H1 (cell line): ENCODE measurements around the gene RNF128. TPM values are rescaled to one million over a fixed set of nuclear protein-coding genes. Genes with fewer than 3 reads are reported as not detected.

Source experiments
- CTCF ChIA-PET: fragments of 300-600 bp; sonication (Branson Sonifier 250); formaldehyde crosslinking; loops from one replicate; lab custom pipeline; 2021; ENCODE audit not compliant: partially characterized antibody; lab: Charles Lee
- POLR2A ChIA-PET: fragments of 300-600 bp; sonication (Branson Sonifier 250); formaldehyde crosslinking; loops from one replicate; lab custom pipeline; 2021; ENCODE audit warnings: inconsistent platforms; ENCODE audit not compliant: partially characterized antibody; lab: Charles Lee
- DNase-seq, 2 experiments: peaks; one replicate each; pipeline versions ENCODE4 v3.0.0 to v3.0.0-alpha.2; 2010 to 2022; ENCODE audit warnings: low spot score in 2 of 2, low read depth in 1 of 2, mixed read lengths in 1 of 2
- FAIRE-seq: peaks from 2 replicates; lab custom pipeline; 2011; peaks lifted over from hg19 to GRCh38; lab: Jason Lieb, UNC
- H2AFZ ChIP-seq: 2 replicates; pipeline ENCODE4 v1.8.1; 2012; ENCODE audit warnings: low read length, inconsistent platforms
- H2AK5ac ChIP-seq: 2 replicates; pipeline ENCODE4 v1.6.1; 2013; ENCODE audit warnings: low read depth, low read length
- H2BK120ac ChIP-seq: replicated peaks from 2 replicates; pipeline ENCODE3; 2013; ENCODE audit warnings: low read depth, low read length, inconsistent platforms
- H2BK12ac ChIP-seq: 2 replicates; pipeline ENCODE4 v1.6.1; 2013; ENCODE audit warnings: low read depth, low read length
- H2BK15ac ChIP-seq: 2 replicates; pipeline ENCODE4 v1.6.1; 2013; ENCODE audit warnings: low read length
- H2BK20ac ChIP-seq: 2 replicates; pipeline ENCODE4 v1.6.1; 2013; ENCODE audit warnings: low read length
- H2BK5ac ChIP-seq: 2 replicates; pipeline ENCODE4 v1.6.1; 2013; ENCODE audit warnings: low read depth, low read length
- H3K14ac ChIP-seq: 2 replicates; pipeline ENCODE4 v1.6.1; 2013; ENCODE audit warnings: inconsistent platforms; ENCODE audit not compliant: insufficient read length
- H3K18ac ChIP-seq: 2 replicates; pipeline ENCODE4 v1.6.1; 2013; ENCODE audit warnings: low read length; ENCODE audit errors: extremely low read depth
- H3K23ac ChIP-seq: 2 replicates; pipeline ENCODE4 v1.6.1; 2013; ENCODE audit warnings: inconsistent platforms; ENCODE audit not compliant: insufficient read length
- H3K23me2 ChIP-seq: 2 replicates; pipeline ENCODE4 v1.6.1; 2013; ENCODE audit warnings: low read depth, low read length
- H3K27ac ChIP-seq: 2 replicates; pipeline ENCODE4 v1.6.1; 2011; ENCODE audit warnings: low read depth, low read length, inconsistent platforms
- H3K27me3 ChIP-seq, 4 experiments: replicated peaks in 1 of 4; 1 replicate in 1 of 4; 2 replicates in 3 of 4; pipeline versions ENCODE4 v1.6.1 to v1.8.1; 2011 to 2013; ENCODE audit warnings: low read length in 3 of 4, mild to moderate bottlenecking in 3 of 4, inconsistent platforms in 2 of 4, mixed read lengths in 2 of 4, moderate library complexity in 1 of 4; ENCODE audit not compliant: control insufficient read depth in 3 of 4, insufficient read depth in 3 of 4; ENCODE audit errors: extremely low read depth in 1 of 4
- H3K36me3 ChIP-seq, 4 experiments: 2 replicates each; pipeline versions ENCODE4 v1.6.1 to v1.8.1; 2011 to 2013; ENCODE audit warnings: mild to moderate bottlenecking in 4 of 4, low read length in 3 of 4, moderate library complexity in 2 of 4, control low read depth in 1 of 4, inconsistent platforms in 1 of 4; ENCODE audit not compliant: insufficient read depth in 4 of 4, control insufficient read depth in 2 of 4
- H3K4ac ChIP-seq: replicated peaks from 2 replicates; pipeline ENCODE3; 2013; ENCODE audit warnings: low read length, low read depth, mixed read lengths, inconsistent platforms; ENCODE audit not compliant: insufficient read length
- H3K4me1 ChIP-seq, 4 experiments: replicated peaks in 1 of 4; 1 replicate in 1 of 4; 2 replicates in 3 of 4; pipeline versions ENCODE4 v1.6.1 to v1.8.1; 2011 to 2013; ENCODE audit warnings: low read length in 3 of 4, inconsistent platforms in 2 of 4, mixed read lengths in 1 of 4; ENCODE audit not compliant: insufficient read depth in 4 of 4, control insufficient read depth in 3 of 4
- H3K4me2 ChIP-seq, 2 experiments: 2 replicates each; pipeline versions ENCODE4 v1.6.1 to v1.8.1; 2011 to 2013; ENCODE audit warnings: low read depth in 2 of 2, low read length in 2 of 2, control low read depth in 1 of 2, inconsistent platforms in 1 of 2, mild to moderate bottlenecking in 1 of 2; ENCODE audit not compliant: insufficient read depth in 1 of 2
- H3K4me3 ChIP-seq, 4 experiments: fragments of 200-600, 300-600 bp in 1 of 4; sonication (generic), shearing (Covaris generic), sonication (Bioruptor Twin) in 1 of 4; 2 replicates each; pipeline versions ENCODE4 v1.5.1 to v1.8.1; 2011 to 2016; ENCODE audit warnings: low read length in 4 of 4, low read depth in 3 of 4, control low read depth in 2 of 4, inconsistent platforms in 2 of 4, mild to moderate bottlenecking in 2 of 4, mixed read lengths in 1 of 4, moderate library complexity in 1 of 4; ENCODE audit not compliant: insufficient read depth in 2 of 4; ENCODE audit errors: extremely low read depth in 1 of 4
- H3K56ac ChIP-seq: replicated peaks from 2 replicates; pipeline ENCODE3; 2013; ENCODE audit warnings: low read depth, mild to moderate bottlenecking, mixed read lengths, low read length, inconsistent platforms; ENCODE audit not compliant: insufficient read length
- H3K79me1 ChIP-seq: 2 replicates; pipeline ENCODE4 v1.6.1; 2013; ENCODE audit warnings: low read depth, low read length, control low read depth
- H3K79me2 ChIP-seq, 2 experiments: 2 replicates each; pipeline versions ENCODE4 v1.6.1 to v1.8.1; 2012 to 2013; ENCODE audit warnings: low read length in 2 of 2, mild to moderate bottlenecking in 2 of 2, inconsistent platforms in 1 of 2; ENCODE audit not compliant: insufficient read depth in 2 of 2, control insufficient read depth in 1 of 2
- H3K9ac ChIP-seq, 4 experiments: replicated peaks in 1 of 4; 1 replicate in 1 of 4; 2 replicates in 3 of 4; pipeline versions ENCODE4 v1.6.1 to v1.8.1; 2011 to 2013; ENCODE audit warnings: low read depth in 3 of 4, low read length in 3 of 4, control low read depth in 2 of 4, mild to moderate bottlenecking in 2 of 4, moderate library complexity in 2 of 4, inconsistent platforms in 1 of 4; ENCODE audit errors: extremely low read depth in 1 of 4
- H3K9me3 ChIP-seq, 2 experiments: 2 replicates each; pipeline versions ENCODE4 v1.6.1 to v1.8.1; 2012 to 2013; ENCODE audit warnings: mild to moderate bottlenecking in 2 of 2, moderate library complexity in 2 of 2, control low read depth in 1 of 2, inconsistent platforms in 1 of 2, low read depth in 1 of 2, low read length in 1 of 2, mixed read lengths in 1 of 2; ENCODE audit not compliant: insufficient read depth in 2 of 2
- H4K20me1 ChIP-seq, 2 experiments: replicated peaks in 1 of 2; 2 replicates each; pipeline versions ENCODE3 to v1.8.1; 2011 to 2013; ENCODE audit warnings: inconsistent platforms in 2 of 2, low read length in 2 of 2, mild to moderate bottlenecking in 1 of 2; ENCODE audit not compliant: insufficient read depth in 2 of 2, control insufficient read depth in 1 of 2
- H4K5ac ChIP-seq: 2 replicates; pipeline ENCODE4 v1.6.1; 2013; ENCODE audit warnings: low read length, low read depth, mixed read lengths, inconsistent platforms; ENCODE audit not compliant: insufficient read length
- H4K8ac ChIP-seq: 2 replicates; pipeline ENCODE4 v1.8.0; 2013; ENCODE audit warnings: mild to moderate bottlenecking, moderate library complexity, low read length, inconsistent platforms; ENCODE audit not compliant: insufficient read depth; ENCODE audit errors: extremely low read depth
- H4K91ac ChIP-seq: replicated peaks from 2 replicates; pipeline ENCODE3; 2013; ENCODE audit warnings: low read length, mixed read lengths, inconsistent platforms; ENCODE audit not compliant: insufficient read length
- ATF3 ChIP-seq: IDR thresholded peaks from 2 replicates; pipeline ENCODE4 v1.6.1; 2011; ENCODE audit warnings: low read depth, mild to moderate bottlenecking, low read length; ENCODE audit not compliant: insufficient read depth
- BACH1 ChIP-seq: IDR thresholded peaks from 2 replicates; pipeline ENCODE4 v1.6.1; 2012; ENCODE audit warnings: low read length, improper control_type of control experiment
- FOSL1 ChIP-seq: IDR thresholded peaks from 2 replicates; pipeline ENCODE4 v1.6.1; 2011; ENCODE audit warnings: mild to moderate bottlenecking, low read depth, low read length, moderate library complexity; ENCODE audit not compliant: insufficient read depth
- NRF1 ChIP-seq: IDR thresholded peaks from 2 replicates; pipeline ENCODE4 v1.6.1; 2011; ENCODE audit warnings: mild to moderate bottlenecking, low read depth, low read length, improper control_type of control experiment
- whole genome bisulfite sequencing, 2 experiments: shearing (Covaris generic) in 1 of 2; methylation state at CpG; one replicate each; pipeline versions ENCODE4 v1.1.6 to v1.1.7; 2013 to 2015; ENCODE audit warnings: low lambda C conversion rate in 2 of 2, mixed read lengths in 2 of 2, inconsistent platforms in 1 of 2, low coverage in 1 of 2, missing lambda C conversion rate in 1 of 2; ENCODE audit not compliant: insufficient replicate concordance in 2 of 2, insufficient coverage in 1 of 2, insufficient read length in 1 of 2; ENCODE audit errors: extremely low coverage in 1 of 2, missing lambda C conversion rate in 1 of 2; 5-methylcytosine and 5-hydroxymethylcytosine counted together
- polyA plus RNA-seq, 7 experiments: library from polyadenylated mRNA; depleted of rRNA in 3 of 7; stranded (reverse) in 5 of 7; unstranded in 2 of 7; fragments of >200 nt in 5 of 7; fragments of 200-250 nt in 2 of 7; gene quantifications; 1 replicate in 5 of 7; 2 replicates in 1 of 7; 4 replicates in 1 of 7; pipeline versions ENCODE4 v1.2.1 to v1.2.3, GENCODE V29; 2011 to 2013; ENCODE audit warnings: missing spikeins in 2 of 7, mixed read lengths in 2 of 7
- total RNA-seq: library from RNA; stranded (reverse); fragmentation: NEBNext Ultra II Directional; extraction: Animal tissue kit (Norgen Biotek cat#: 25700); gene quantifications from 2 replicates; pipeline ENCODE4 v1.2.1, GENCODE V29; 2021
- TF ChIP-seq, protein P1 (sequence below): IDR thresholded peaks from 2 replicates; pipeline ENCODE4 v1.6.1; 2012; ENCODE audit warnings: inconsistent platforms

Gene RNF128
- total and polyA plus RNA-seq, 2 of the 8 experiments (the other 6 are each of a cell fraction or from before 2014, with no cell fraction given): 0.74 to 2.0 TPM

- no peaks in the 10 kb centered on the region for H4K20me1 ChIP-seq
- 75% methylated on average over 1 of the region's 1 CpG; no CpG with 5 or more reads in 1 of the 2 experiments for WGBS, 2 experiments
- H4K91ac ChIP-seq: no peak overlapping the region
- no peak overlapping the region for H2BK120ac ChIP-seq
- H3K27ac ChIP-seq: no peak overlapping the region
- TF ChIP-seq NRF1: no peak
- TF ChIP-seq, protein P1, sequence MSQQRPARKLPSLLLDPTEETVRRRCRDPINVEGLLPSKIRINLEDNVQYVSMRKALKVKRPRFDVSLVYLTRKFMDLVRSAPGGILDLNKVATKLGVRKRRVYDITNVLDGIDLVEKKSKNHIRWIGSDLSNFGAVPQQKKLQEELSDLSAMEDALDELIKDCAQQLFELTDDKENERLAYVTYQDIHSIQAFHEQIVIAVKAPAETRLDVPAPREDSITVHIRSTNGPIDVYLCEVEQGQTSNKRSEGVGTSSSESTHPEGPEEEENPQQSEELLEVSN: no peak
- no peak for TF ChIP-seq ATF3
- TF ChIP-seq BACH1: no peak
- no peak for TF ChIP-seq FOSL1
- TF ChIP-seq, all 59 proteins: peak for 0
- H2AFZ ChIP-seq: no peak overlapping the region
- no peak overlapping the region for H2BK5ac ChIP-seq
- H3K9me3 ChIP-seq: no peaks in the 10 kb centered on the region
- H3K23ac ChIP-seq: no peak overlapping the region
- H2BK15ac ChIP-seq: no peak overlapping the region
- H3K79me2 ChIP-seq: no peaks in the 10 kb centered on the region
- no peak overlapping the region for H3K4me2 ChIP-seq
- no peaks in the 10 kb centered on the region for H3K36me3 ChIP-seq
- H3K9ac ChIP-seq: no peak overlapping the region
- POLR2A ChIA-PET: no interaction called here
- no peaks in the 10 kb centered on the region for H3K4me1 ChIP-seq
- no peak overlapping the region for H3K4ac ChIP-seq
- no peaks in the 10 kb centered on the region for H3K27me3 ChIP-seq
- H4K8ac ChIP-seq: no peak overlapping the region
- CTCF ChIA-PET: no interaction called here
- no peak for FAIRE-seq
- H3K4me3 ChIP-seq: no peak overlapping the region
- no peak overlapping the region for H3K56ac ChIP-seq
- DNase-seq: no peak
- H3K18ac ChIP-seq: no peak overlapping the region
- H3K79me1 ChIP-seq: no peaks in the 10 kb centered on the region
- H2BK12ac ChIP-seq: no peak overlapping the region
- H3K23me2 ChIP-seq: no peaks in the 10 kb centered on the region
- H3K14ac ChIP-seq: no peak overlapping the region
- no peak overlapping the region for H4K5ac ChIP-seq
- H2BK20ac ChIP-seq: no peak overlapping the region
- H2AK5ac ChIP-seq: no peak overlapping the region
These were observed 10.0 kb upstream of the RNF128 start for GRCh38 chrX:106716463-106716862.
